ENCODE results near the gene SAMD4A.

DNA sequence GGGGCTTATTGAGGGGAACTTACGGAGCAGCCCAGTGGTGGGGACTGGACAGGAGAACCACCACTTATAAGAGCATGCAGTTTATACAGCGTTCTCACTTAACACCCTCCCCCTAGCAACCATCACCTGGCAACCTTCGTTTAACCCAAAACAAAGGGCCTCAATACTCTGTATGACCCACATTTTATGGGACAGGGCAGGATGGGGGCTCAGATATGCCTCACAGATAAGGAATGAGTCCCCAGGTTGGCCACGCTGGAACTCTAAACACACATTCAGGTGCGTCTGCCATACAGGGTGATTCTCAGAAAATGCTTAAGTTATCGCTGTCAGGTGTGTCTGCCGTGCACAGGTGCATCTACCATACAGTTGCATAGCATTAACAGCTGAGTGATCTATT is 236.5 kb downstream of the SAMD4A start:
- TF ChIP-seq CTCF (conservative IDR thresholded peaks at IDR 0.05; ENCODE audit: low read length) (no peak), EZH2phosphoT487 (IDR thresholded peaks at IDR 0.05; ENCODE audit: borderline replicate concordance, low read depth, low read length) (no peak)
